IMR-90 (cell line): ENCODE measurements around the gene MPZL2. TPM values are rescaled to one million over a fixed set of nuclear protein-coding genes. Genes with fewer than 3 reads are reported as not detected.

ENCODE experiments used
- ATAC-seq: fragments of 200-7000 bp; cut with Tn5 transposase; 2 replicates; pipeline ENCODE4 v1.9.1; 2020; ENCODE audit warnings: low read depth, mild to moderate bottlenecking, moderate library complexity
- BruUV-seq: library from RNA; stranded (reverse); fragments of 400-500 nt; replicated peaks from 2 replicates; lab custom pipeline; 2021; lab: Mats Ljungman, UMichigan
- CTCF ChIA-PET: fragments of 300-600 bp; formaldehyde crosslinking; extraction: SDS; loops from one replicate; lab custom pipeline; 2021; ENCODE audit warnings: antibody characterized with exemption; lab: Yijun Ruan, JAX
- POLR2A ChIA-PET: fragments of 300-600 bp; sonication (Branson Sonifier 250); formaldehyde crosslinking; loops from one replicate; lab custom pipeline; 2022; ENCODE audit warnings: antibody characterized with exemption; ENCODE audit not compliant: unreplicated experiment; lab: Charles Lee
- DNase-seq: peaks from one replicate; pipeline ENCODE4 v3.0.0; 2013
- H2AFZ ChIP-seq: replicated peaks from 2 replicates; pipeline ENCODE3; 2013; ENCODE audit warnings: low read length, mild to moderate bottlenecking; ENCODE audit not compliant: poor library complexity
- H2AK5ac ChIP-seq: 2 replicates; pipeline ENCODE4 v1.6.1; 2013; ENCODE audit warnings: low read depth, low read length, inconsistent platforms
- H2AK9ac ChIP-seq: replicated peaks from 2 replicates; pipeline ENCODE3; 2013; ENCODE audit warnings: mild to moderate bottlenecking, low read depth, low read length, moderate library complexity; ENCODE audit not compliant: poor library complexity
- H2BK120ac ChIP-seq: 2 replicates; pipeline ENCODE4 v1.6.1; 2013; ENCODE audit warnings: low read depth, low read length, inconsistent platforms
- H2BK15ac ChIP-seq: 3 replicates; pipeline ENCODE4 v1.6.1; 2013; ENCODE audit warnings: low read depth, low read length, inconsistent platforms
- H2BK20ac ChIP-seq: 2 replicates; pipeline ENCODE4 v1.6.1; 2013; ENCODE audit warnings: low read depth, mild to moderate bottlenecking, inconsistent platforms, low read length, moderate library complexity
- H2BK5ac ChIP-seq: 2 replicates; pipeline ENCODE4 v1.6.1; 2013; ENCODE audit warnings: mild to moderate bottlenecking, low read depth, low read length, inconsistent platforms; ENCODE audit not compliant: poor library complexity, severe bottlenecking
- H3K14ac ChIP-seq: replicated peaks from 2 replicates; pipeline ENCODE4 v1.6.1; 2013; ENCODE audit warnings: low read depth, low read length, inconsistent platforms
- H3K18ac ChIP-seq: 2 replicates; pipeline ENCODE4 v1.6.1; 2013; ENCODE audit warnings: low read depth, low read length, control low read depth
- H3K23ac ChIP-seq: 2 replicates; pipeline ENCODE4 v1.6.1; 2013; ENCODE audit warnings: low read depth, low read length, inconsistent platforms
- H3K27ac ChIP-seq: 2 replicates; pipeline ENCODE4 v1.5.1; 2013; ENCODE audit warnings: mild to moderate bottlenecking, control low read depth, low read length; ENCODE audit not compliant: insufficient read depth
- H3K27me3 ChIP-seq: 2 replicates; pipeline ENCODE4 v1.6.1; 2013; ENCODE audit warnings: low read length; ENCODE audit not compliant: control insufficient read depth, insufficient read depth
- H3K36me3 ChIP-seq: 2 replicates; pipeline ENCODE4 v1.6.1; 2013; ENCODE audit warnings: low read length, mixed read lengths; ENCODE audit not compliant: control insufficient read depth, insufficient read depth
- H3K4ac ChIP-seq: 2 replicates; pipeline ENCODE4 v1.6.1; 2013; ENCODE audit warnings: low read depth, low read length, inconsistent platforms
- H3K4me1 ChIP-seq: 2 replicates; pipeline ENCODE4 v1.6.1; 2013; ENCODE audit warnings: low read length, mixed read lengths; ENCODE audit not compliant: control insufficient read depth, insufficient read depth
- H3K4me2 ChIP-seq: 2 replicates; pipeline ENCODE4 v1.6.1; 2013; ENCODE audit warnings: low read depth, mild to moderate bottlenecking, control low read depth, low read length, moderate library complexity
- H3K4me3 ChIP-seq: 2 replicates; pipeline ENCODE4 v1.5.1; 2013; ENCODE audit warnings: low read depth, mild to moderate bottlenecking, control low read depth, low read length, moderate library complexity; ENCODE audit not compliant: insufficient read depth
- H3K56ac ChIP-seq: 2 replicates; pipeline ENCODE4 v1.6.1; 2013; ENCODE audit warnings: low read length, inconsistent platforms; ENCODE audit not compliant: insufficient read depth; ENCODE audit errors: extremely low read depth
- H3K79me1 ChIP-seq, 2 experiments: 2 replicates each; pipeline ENCODE4 v1.6.1; 2013; ENCODE audit warnings: low read length in 2 of 2, inconsistent platforms in 1 of 2, low read depth in 1 of 2
- H3K9ac ChIP-seq: 2 replicates; pipeline ENCODE4 v1.6.1; 2013; ENCODE audit warnings: low read depth, low read length, control low read depth
- H3K9me1 ChIP-seq: 2 replicates; pipeline ENCODE4 v1.6.1; 2013; ENCODE audit warnings: low read length, inconsistent platforms; ENCODE audit not compliant: insufficient read depth
- H3K9me3 ChIP-seq: 2 replicates; pipeline ENCODE4 v1.6.1; 2013; ENCODE audit warnings: low read length; ENCODE audit not compliant: control insufficient read depth, insufficient read depth
- H4K20me1 ChIP-seq: 2 replicates; pipeline ENCODE4 v1.6.1; 2013; ENCODE audit warnings: low read length, inconsistent platforms; ENCODE audit not compliant: insufficient read depth
- H4K5ac ChIP-seq: 2 replicates; pipeline ENCODE4 v1.6.1; 2013; ENCODE audit warnings: mild to moderate bottlenecking, low read depth, low read length, control low read depth
- H4K8ac ChIP-seq, 2 experiments: 2 replicates each; pipeline ENCODE4 v1.6.1; 2013; ENCODE audit warnings: low read depth in 2 of 2, low read length in 2 of 2, control low read depth in 1 of 2, inconsistent platforms in 1 of 2
- H4K91ac ChIP-seq: 2 replicates; pipeline ENCODE4 v1.6.1; 2013; ENCODE audit warnings: low read depth, low read length, inconsistent platforms; ENCODE audit not compliant: insufficient read depth
- CEBPB ChIP-seq: IDR thresholded peaks from 2 replicates; pipeline ENCODE4 v1.6.1; 2012; ENCODE audit warnings: low read depth, low read length, improper control_type of control experiment
- CHD1 ChIP-seq: IDR thresholded peaks from 2 replicates; pipeline ENCODE4 v1.6.1; 2012; ENCODE audit warnings: low read depth, low read length, improper control_type of control experiment
- CTCF ChIP-seq: conservative IDR thresholded peaks from 2 replicates; pipeline ENCODE4 v1.5.1; 2012; ENCODE audit warnings: mild to moderate bottlenecking, low read depth, low read length, improper control_type of control experiment
- ELK1 ChIP-seq: fragments of 150-350 bp; IDR thresholded peaks from 2 replicates; pipeline ENCODE4 v1.6.1; 2016; ENCODE audit warnings: low read depth, mild to moderate bottlenecking, low read length, moderate library complexity, borderline replicate concordance
- FOS ChIP-seq: fragments of 150-350 bp; IDR thresholded peaks from 2 replicates; pipeline ENCODE4 v1.6.1; 2016; ENCODE audit warnings: low read depth, low read length
- MAFK ChIP-seq: IDR thresholded peaks from 2 replicates; pipeline ENCODE4 v1.6.1; 2012; ENCODE audit warnings: low read depth, low read length, improper control_type of control experiment
- MXI1 ChIP-seq: IDR thresholded peaks from 2 replicates; pipeline ENCODE4 v1.6.1; 2012; ENCODE audit warnings: low read depth, mild to moderate bottlenecking, low read length, moderate library complexity, borderline replicate concordance
- POLR2A ChIP-seq: IDR thresholded peaks from 2 replicates; pipeline ENCODE4 v1.6.1; 2012; ENCODE audit warnings: mild to moderate bottlenecking, low read depth, low read length
- RCOR1 ChIP-seq: IDR thresholded peaks from 2 replicates; pipeline ENCODE4 v1.6.1; 2012; ENCODE audit warnings: mild to moderate bottlenecking, low read length, improper control_type of control experiment; ENCODE audit not compliant: insufficient replicate concordance
- RFX5 ChIP-seq: IDR thresholded peaks from 2 replicates; pipeline ENCODE4 v1.8.0; 2012; ENCODE audit warnings: low read depth, mild to moderate bottlenecking, low read length, moderate library complexity
- SMC3 ChIP-seq: fragments of 150-350 bp; IDR thresholded peaks from 2 replicates; pipeline ENCODE4 v1.6.1; 2016; ENCODE audit warnings: low read depth, mild to moderate bottlenecking, antibody characterized with exemption, low read length, moderate library complexity
- USF2 ChIP-seq: fragments of 150-350 bp; IDR thresholded peaks from 2 replicates; pipeline ENCODE4 v1.6.1; 2017; ENCODE audit warnings: mild to moderate bottlenecking, antibody characterized with exemption, low read length, low read depth
- WGBS, 2 experiments: methylation state at CpG; one replicate each; pipeline versions ENCODE4 v1.1.5 to v1.1.7; 2013; ENCODE audit warnings: missing lambda C conversion rate in 2 of 2; ENCODE audit not compliant: insufficient read length in 1 of 2; ENCODE audit errors: extremely low coverage in 2 of 2; 5-methylcytosine and 5-hydroxymethylcytosine counted together
- dilution Hi-C: fragments of 300-500 bp; cut with HindIII; formaldehyde crosslinking; loops from one replicate; pipeline ENCODE4 v1.14.3; 2018; ENCODE audit warnings: low sequenced_read_pairs; ENCODE audit not compliant: unreplicated experiment
- in situ Hi-C: fragments of 300-500 bp; cut with MboI; formaldehyde crosslinking; loops from 3 replicates; pipeline ENCODE4 v1.14.3; 2019; ENCODE audit warnings: low sequenced_read_pairs, inconsistent platforms, mixed read lengths
- intact Hi-C: fragments of 100-400 bp; cut with micrococcal nuclease; formaldehyde crosslinking; loops from 2 replicates; pipeline ENCODE4 v1.10.0; 2022
- polyA plus RNA-seq, 3 experiments: library from polyadenylated mRNA; depleted of rRNA; stranded (reverse); fragments of >200 nt; gene quantifications; 2 replicates each; pipeline ENCODE4 v1.2.3, GENCODE V29; 2012; ENCODE audit warnings: low replicate concordance in 1 of 3
- total RNA-seq: library from RNA; depleted of rRNA; stranded (reverse); fragments of >200 nt; gene quantifications from 2 replicates; pipeline ENCODE4 v1.2.3, GENCODE V29; 2012

The MPZL2 gene
- total and polyA plus RNA-seq, 2 of the 4 experiments (the other 2 are of a cell fraction) = not detected

DNA sequence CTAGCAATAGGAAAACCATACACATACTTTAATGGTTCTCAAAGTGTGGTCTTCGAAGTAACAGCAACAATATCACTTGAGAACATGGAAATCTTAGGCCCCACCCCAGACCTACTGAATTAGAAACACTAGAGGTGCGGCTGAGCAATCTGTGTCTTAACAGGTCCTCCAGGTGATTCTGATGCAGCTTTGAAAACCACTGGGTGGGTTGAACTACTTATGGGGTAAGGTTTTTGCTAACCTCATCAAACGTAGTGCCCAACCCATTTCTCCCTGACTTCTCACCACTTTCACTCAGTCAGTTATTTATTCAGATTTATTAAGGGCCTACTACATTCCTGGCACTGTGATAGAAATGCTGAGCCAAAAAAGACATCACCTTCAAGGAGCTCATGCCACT is 3.7 kb downstream of the MPZL2 start:
- Histone ChIP-seq H2AK9ac (no peak overlapping the region), H3K9ac (no peak overlapping the region), H3K9me3 (no peaks in the 10 kb centered on the region), H4K8ac (no peak overlapping the region), H3K79me1 (no peaks in the 10 kb centered on the region), H3K27me3 (peaks cover 21% of the 10 kb centered on the region), H3K18ac (no peak overlapping the region), H3K36me3 (no peaks in the 10 kb centered on the region), H4K91ac (no peak overlapping the region), H2BK15ac (no peak overlapping the region), H3K56ac (no peak overlapping the region), H3K27ac (no peak overlapping the region), H3K4me3 (no peak overlapping the region), H2BK5ac (no peak overlapping the region), H3K4me2 (no peak overlapping the region), H4K20me1 (no peaks in the 10 kb centered on the region), H4K5ac (no peak overlapping the region), H3K14ac (no peak overlapping the region), H3K4me1 (no peaks in the 10 kb centered on the region), H3K23ac (no peak overlapping the region), H3K4ac (no peak overlapping the region), H2AK5ac (no peak overlapping the region), H2BK120ac (no peak overlapping the region), H2AFZ (no peak overlapping the region), H3K9me1 (no peaks in the 10 kb centered on the region), H2BK20ac (no peak overlapping the region)
- POLR2A ChIA-PET = no interaction called here
- BruUV-seq = no TSS peak
- dilution Hi-C loops = no loop called here
- CTCF ChIA-PET = no interaction called here
- DNase-seq = no peak
- TF ChIP-seq MAFK (no peak), FOS (no peak), RCOR1 (no peak), MXI1 (no peak), USF2 (no peak), CEBPB (no peak), RFX5 (no peak), SMC3 (no peak), CHD1 (no peak), POLR2A (no peak), ELK1 (no peak), CTCF (no peak)
- intact Hi-C loops = no loop called here
- WGBS, 2 experiments = no CpG with 5 or more reads among the region's 3 CpGs
- in situ Hi-C loops = no loop called here
- ATAC-seq = no peak
